ENCODE measurements around the gene DNAH7.

DNA sequence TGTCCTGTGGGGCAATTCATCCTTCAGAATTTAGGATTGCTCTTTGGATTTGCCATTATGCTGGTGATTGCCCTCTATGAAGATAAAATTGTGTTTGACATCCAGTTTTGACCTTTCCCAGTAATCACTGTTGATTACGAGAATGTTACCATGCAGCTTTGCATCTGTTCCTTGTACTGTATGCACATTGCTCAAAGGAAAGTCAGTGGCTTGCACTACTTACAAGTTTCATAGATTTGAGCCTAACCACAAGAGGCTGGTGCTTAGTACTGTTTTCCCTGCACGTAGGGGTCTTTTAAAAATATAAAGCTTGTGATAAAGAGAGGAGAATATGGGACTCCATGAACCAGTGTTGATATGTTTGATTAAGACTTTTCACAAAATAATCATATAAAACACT, 333.7 kb downstream of the DNAH7 start:
- TF ChIP-seq CTCF (IDR thresholded peaks at IDR 0.05) (no peak), POLR2A (IDR thresholded peaks at IDR 0.05) (no peak)

All from adrenal gland (tissue), 5 donors.